NOMO-1 treated with DMSO at 0.1 percent for 48 hours (cell line): ENCODE measurements around the gene RGMB.

Experiments
- DNase-seq: peaks from one replicate; lab custom pipeline; 2025; ENCODE audit not compliant: unreplicated experiment; lab: John Stamatoyannopoulos, UW

Gene RGMB

GRCh38 chr5:98767581-98767980 lies 5.9 kb upstream of the RGMB start:
- DNase-seq, result no peak

- peak; percentile 31 for DNase-seq
Measured at GRCh38 chr5:98768160-98768959, 5.1 kb upstream of the RGMB start.

- no peak for DNase-seq
Measured at GRCh38 chr5:98768960-98769209, 4.6 kb upstream of the RGMB start.

GRCh38 chr5:98769210-98769958 lies 4.1 kb upstream of the RGMB start:
- no peak for DNase-seq

GRCh38 chr5:98769959-98770208 lies 3.6 kb upstream of the RGMB start:
- no peak for DNase-seq

- DNase-seq, result peak; percentile 30
Measured at GRCh38 chr5:98770209-98770910, 3.1 kb upstream of the RGMB start.

- DNase-seq, result no peak
Measured at GRCh38 chr5:98770911-98771322, 2.5 kb upstream of the RGMB start.

GRCh38 chr5:98771382-98772109 lies 1.9 kb upstream of the RGMB start:
- DNase-seq, result peak; percentile 83

GRCh38 chr5:98772415-98773213 lies 849 bp upstream of the RGMB start:
- DNase-seq, result no peak

GRCh38 chr5:98773214-98773463 lies 324 bp upstream of the RGMB start:
- DNase-seq, result peak; percentile 50

GRCh38 chr5:98774192-98775033 lies 950 bp downstream of the RGMB start:
- DNase-seq, result no peak

- DNase-seq, result no peak
Measured at GRCh38 chr5:98775246-98776065, 2.0 kb downstream of the RGMB start.

- DNase-seq, result no peak
Measured at GRCh38 chr5:98776066-98776705, 2.7 kb downstream of the RGMB start.

- no peak for DNase-seq
Measured at GRCh38 chr5:98777295-98777694, 3.8 kb downstream of the RGMB start.

GRCh38 chr5:98779264-98779877 lies 5.9 kb downstream of the RGMB start:
- DNase-seq, result no peak

- no peak for DNase-seq
Measured at GRCh38 chr5:98780390-98780789, 6.9 kb downstream of the RGMB start.

GRCh38 chr5:98781520-98781919 lies 8.1 kb downstream of the RGMB start:
- no peak for DNase-seq

- DNase-seq, result no peak
Measured at GRCh38 chr5:98781964-98782363, 8.5 kb downstream of the RGMB start.
